Subcutaneous adipose tissue (tissue), 4 donors: ENCODE data around the gene MRPL21. TPM values are rescaled to one million over a fixed set of nuclear protein-coding genes. Genes with fewer than 3 reads are reported as not detected.

Experiments
- CTCF ChIP-seq: fragments of 450-650 bp; IDR thresholded peaks from one replicate; pipeline ENCODE4 v1.5.1; 2016; ENCODE audit warnings: low read depth, mild to moderate bottlenecking, control low read depth, antibody characterized with exemption, moderate library complexity
- total RNA-seq, 4 donors: library from RNA; depleted of rRNA; stranded (reverse); fragments of >200 nt; gene quantifications; one replicate each; pipeline ENCODE4 v1.1.0, GENCODE V29; 2016

Gene MRPL21
- total RNA-seq, 4 donors from 2014 or later, result 23.5 to 47.6 (median 37.6) TPM

DNA sequence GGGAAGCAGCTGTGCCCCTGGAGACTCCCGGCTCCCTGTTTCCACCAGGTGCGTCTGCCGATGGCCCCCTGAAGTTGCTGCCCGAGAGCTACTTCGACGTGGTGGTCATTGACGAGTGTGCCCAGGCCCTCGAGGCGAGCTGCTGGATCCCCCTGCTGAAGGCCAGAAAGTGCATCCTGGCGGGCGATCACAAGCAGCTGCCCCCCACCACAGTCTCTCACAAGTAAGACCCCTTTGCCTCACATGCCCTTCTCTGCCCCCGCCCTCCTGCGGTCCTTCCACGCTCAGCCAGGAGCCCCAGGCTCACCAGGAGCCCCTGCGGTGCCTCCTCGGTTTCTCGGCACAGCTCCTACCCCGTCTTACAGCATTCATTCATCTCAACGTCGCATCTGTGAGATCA lies 25.5 kb upstream of the MRPL21 start:
- TF ChIP-seq CTCF, result no peak

DNA sequence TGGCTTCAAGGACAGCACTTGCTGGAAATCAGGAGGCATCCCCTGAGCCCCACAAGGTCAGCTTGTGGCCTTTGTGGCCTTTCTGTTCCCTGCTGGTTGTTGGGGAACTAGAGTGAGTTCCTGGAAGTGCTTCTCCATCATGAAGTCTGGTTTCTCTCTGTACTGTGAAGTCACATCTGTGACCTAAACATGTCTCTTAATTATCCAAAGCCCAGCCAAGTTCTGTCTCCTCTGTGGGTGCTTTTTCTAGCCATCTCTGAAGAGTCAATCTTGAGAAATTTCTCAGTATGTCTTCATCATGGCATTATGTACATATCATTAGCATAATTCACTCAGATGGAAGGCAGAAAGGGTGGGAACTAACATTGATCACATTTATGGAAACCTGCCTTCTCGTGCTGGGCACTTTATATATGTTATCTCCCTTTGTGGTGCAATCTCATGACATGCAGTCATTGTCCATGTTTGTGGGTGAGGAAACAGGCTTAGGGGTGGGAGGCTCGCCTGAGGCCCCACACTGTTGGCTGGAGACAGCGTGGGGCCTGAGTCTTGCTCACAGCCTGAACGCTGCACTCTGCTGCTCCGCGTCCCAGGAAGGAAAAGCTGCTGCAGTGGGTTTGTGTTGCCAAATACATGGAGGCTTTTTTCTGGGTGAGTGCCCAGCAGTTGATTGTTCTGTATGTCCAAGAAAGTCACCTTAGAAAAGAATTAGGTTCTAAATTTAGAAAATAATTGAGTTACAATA lies 24.7 kb upstream of the MRPL21 start:
- TF ChIP-seq CTCF, result no peak

- TF ChIP-seq CTCF, result no peak
Observed at GRCh38 chr11:68927280-68928135, 23.9 kb upstream of the MRPL21 start.

GRCh38 chr11:68925611-68926010 lies 22.0 kb upstream of the MRPL21 start:
- no peak for TF ChIP-seq CTCF

DNA sequence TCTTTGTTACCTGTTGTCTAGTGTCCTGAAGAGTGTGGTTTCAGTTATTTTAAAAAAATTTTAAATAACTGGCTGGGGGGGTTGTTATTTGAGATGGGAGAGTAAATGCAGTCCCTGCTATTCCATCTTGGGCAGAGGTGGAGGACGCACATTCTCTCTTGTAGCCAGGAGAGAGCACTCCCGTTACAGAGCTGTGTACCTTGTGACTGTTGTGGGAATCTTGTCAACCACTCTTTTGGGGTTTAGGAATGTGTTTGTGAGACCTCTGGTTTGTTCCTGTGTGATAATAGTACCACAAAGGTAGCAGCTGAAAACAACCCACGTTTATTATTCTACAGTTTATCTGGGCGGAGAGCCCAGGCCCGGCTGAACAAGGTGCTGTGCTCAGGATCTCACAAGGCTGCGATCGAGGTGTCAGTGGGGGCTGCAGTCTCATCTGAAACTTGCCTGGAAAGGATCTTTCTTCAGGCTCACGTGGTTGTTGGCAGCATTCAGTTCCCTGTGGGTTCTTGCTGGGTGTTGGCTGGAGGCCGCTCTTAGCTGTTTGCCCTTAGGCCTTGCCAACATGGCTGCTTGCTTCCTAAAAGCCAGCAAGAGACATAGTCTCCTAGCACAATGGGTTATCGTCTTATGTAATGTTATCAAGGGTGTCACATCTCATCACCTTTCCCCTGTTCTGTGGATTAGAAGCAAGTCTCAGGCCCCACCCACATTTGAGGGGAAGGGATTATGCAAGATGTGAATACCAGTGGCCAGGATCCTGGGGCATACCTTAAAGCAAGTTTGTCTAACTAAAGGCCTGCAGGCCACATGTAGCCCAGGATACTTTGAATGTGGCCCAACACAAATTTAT lies 20.7 kb upstream of the MRPL21 start:
- TF ChIP-seq CTCF, result no peak

- TF ChIP-seq CTCF, result no peak
Observed at GRCh38 chr11:68923614-68924013, 20.0 kb upstream of the MRPL21 start.

DNA sequence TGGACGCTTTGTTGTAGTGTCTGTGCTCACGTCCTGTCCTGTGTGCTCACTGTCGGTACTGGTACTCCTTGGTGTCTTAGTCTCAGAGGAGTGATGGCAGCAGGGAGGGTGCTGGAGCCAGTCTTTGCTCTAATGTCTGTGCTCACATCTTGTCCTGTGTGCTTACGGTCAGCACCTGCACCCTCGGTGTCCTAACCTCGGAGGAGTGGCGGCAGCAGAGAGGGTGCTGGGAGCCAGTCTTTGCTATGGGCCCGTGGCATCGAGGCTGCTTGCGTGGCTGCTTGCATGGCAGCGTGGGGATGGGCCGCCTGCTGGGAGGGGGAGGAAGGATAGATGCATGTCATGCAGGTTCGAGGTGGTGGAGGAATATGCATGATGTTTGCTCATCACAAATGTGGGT lies 12.8 kb upstream of the MRPL21 start:
- no peak for TF ChIP-seq CTCF
